ENCODE data around the gene C19orf47.

C19orf47 gene

GRCh38 chr19:40355975-40356680 is 7.9 kb upstream of the C19orf47 start:
- H2BK120ac ChIP-seq (ENCODE audit: low read depth, low read length) = no peak overlapping the region

GRCh38 chr19:40348961-40349507 is 837 bp upstream of the C19orf47 start:
- peak; percentile 44 for DNase-seq
- Histone ChIP-seq H3K9ac (ENCODE audit: low read length) (peak overlapping the region; percentile 85), H3K23ac (ENCODE audit: low read length) (no peak overlapping the region), H2AK5ac (ENCODE audit: low read length) (peak overlapping the region; percentile 88), H3K27ac (ENCODE audit: low read depth, low read length) (no peak overlapping the region), H3K56ac (ENCODE audit: low read length) (peak overlapping the region; percentile 88), H3K27me3 (ENCODE audit: insufficient read depth, low read length, poor library complexity) (no peaks in the 10 kb centered on the region), H3K4ac (ENCODE audit: low read depth, low read length) (no peak overlapping the region), H2BK5ac (ENCODE audit: low read length) (no peak overlapping the region), H3K18ac (ENCODE audit: low read length) (no peak overlapping the region), H3K36me3 (ENCODE audit: control insufficient read depth, insufficient read depth, low read length) (no peaks in the 10 kb centered on the region), H2BK15ac (replicated peaks; ENCODE audit: low read depth) (no peak overlapping the region), H3K79me1 (ENCODE audit: low read length) (peaks cover 8% of the 10 kb centered on the region), H2BK120ac (ENCODE audit: low read depth, low read length) (no peak overlapping the region), H4K8ac (ENCODE audit: low read depth, low read length) (no peak overlapping the region), H3K4me2 (ENCODE audit: low read length) (peak overlapping the region; percentile 85), H3K79me2 (ENCODE audit: control insufficient read depth, insufficient read depth, low read length) (peaks cover 3% of the 10 kb centered on the region), H3K4me3 (ENCODE audit: low read length) (peak overlapping the region; percentile 60), H3K4me1 (ENCODE audit: control insufficient read depth, low read depth, low read length) (peaks cover 3% of the 10 kb centered on the region), H4K5ac (ENCODE audit: low read length) (no peak overlapping the region)
- WGBS (ENCODE audit: extremely low coverage, insufficient coverage, low lambda C conversion rate) = no CpG with 5 or more reads among the region's 17 CpGs

More at GRCh38 chr19:40355975-40356680, 7.9 kb upstream of the C19orf47 start:
- no peak overlapping the region for H3K4me3 ChIP-seq (ENCODE audit: low read length)
- H4K5ac ChIP-seq (ENCODE audit: low read length) = no peak overlapping the region
- no peak overlapping the region for H3K18ac ChIP-seq (ENCODE audit: low read length)
- H3K4me2 ChIP-seq (ENCODE audit: low read length) = no peak overlapping the region
- H3K4me1 ChIP-seq (ENCODE audit: control insufficient read depth, low read depth, low read length) = no peaks in the 10 kb centered on the region
- no peaks in the 10 kb centered on the region for H3K27me3 ChIP-seq (ENCODE audit: insufficient read depth, low read length, poor library complexity)
- H3K36me3 ChIP-seq (ENCODE audit: control insufficient read depth, insufficient read depth, low read length) = no peaks in the 10 kb centered on the region
- DNase-seq = no peak
- H2BK5ac ChIP-seq (ENCODE audit: low read length) = no peak overlapping the region
- H3K9ac ChIP-seq (ENCODE audit: low read length) = no peak overlapping the region
- H3K27ac ChIP-seq (ENCODE audit: low read depth, low read length) = no peak overlapping the region
- H3K23ac ChIP-seq (ENCODE audit: low read length) = no peak overlapping the region
- H3K56ac ChIP-seq (ENCODE audit: low read length) = no peak overlapping the region
- no peaks in the 10 kb centered on the region for H3K79me1 ChIP-seq (ENCODE audit: low read length)
- no peak overlapping the region for H2BK15ac ChIP-seq (replicated peaks; ENCODE audit: low read depth)
- no peak overlapping the region for H2AK5ac ChIP-seq (ENCODE audit: low read length)
- no peaks in the 10 kb centered on the region for H3K79me2 ChIP-seq (ENCODE audit: control insufficient read depth, insufficient read depth, low read length)
- no CpG with 5 or more reads among the region's 9 CpGs for WGBS (ENCODE audit: extremely low coverage, insufficient coverage, low lambda C conversion rate)
- H4K8ac ChIP-seq (ENCODE audit: low read depth, low read length) = no peak overlapping the region
- no peak overlapping the region for H3K4ac ChIP-seq (ENCODE audit: low read depth, low read length)

- Histone ChIP-seq H3K4me3 (ENCODE audit: low read length) (no peak overlapping the region), H3K4me2 (ENCODE audit: low read length) (no peak overlapping the region), H3K27me3 (ENCODE audit: insufficient read depth, low read length, poor library complexity) (no peaks in the 10 kb centered on the region), H2BK120ac (ENCODE audit: low read depth, low read length) (no peak overlapping the region), H3K18ac (ENCODE audit: low read length) (no peak overlapping the region), H2BK5ac (ENCODE audit: low read length) (no peak overlapping the region), H3K36me3 (ENCODE audit: control insufficient read depth, insufficient read depth, low read length) (peaks cover 2% of the 10 kb centered on the region), H3K9ac (ENCODE audit: low read length) (no peak overlapping the region), H3K79me1 (ENCODE audit: low read length) (peaks cover 12% of the 10 kb centered on the region), H4K8ac (ENCODE audit: low read depth, low read length) (no peak overlapping the region), H3K56ac (ENCODE audit: low read length) (no peak overlapping the region), H3K4me1 (ENCODE audit: control insufficient read depth, low read depth, low read length) (peaks cover 3% of the 10 kb centered on the region), H3K79me2 (ENCODE audit: control insufficient read depth, insufficient read depth, low read length) (peaks cover 3% of the 10 kb centered on the region), H2BK15ac (replicated peaks; ENCODE audit: low read depth) (no peak overlapping the region), H3K23ac (ENCODE audit: low read length) (no peak overlapping the region), H3K4ac (ENCODE audit: low read depth, low read length) (no peak overlapping the region), H4K5ac (ENCODE audit: low read length) (no peak overlapping the region), H3K27ac (ENCODE audit: low read depth, low read length) (no peak overlapping the region), H2AK5ac (ENCODE audit: low read length) (no peak overlapping the region)
- DNase-seq = no peak
- WGBS (ENCODE audit: extremely low coverage, insufficient coverage, low lambda C conversion rate) = no CpG with 5 or more reads among the region's 7 CpGs
Observed at GRCh38 chr19:40344422-40344821, 3.8 kb downstream of the C19orf47 start.

GRCh38 chr19:40342644-40343311 is 5.4 kb downstream of the C19orf47 start:
- Histone ChIP-seq H2AK5ac (ENCODE audit: low read length) (no peak overlapping the region), H4K5ac (ENCODE audit: low read length) (no peak overlapping the region), H2BK5ac (ENCODE audit: low read length) (no peak overlapping the region), H3K23ac (ENCODE audit: low read length) (peak overlapping the region; percentile 57), H3K27ac (ENCODE audit: low read depth, low read length) (no peak overlapping the region), H3K27me3 (ENCODE audit: insufficient read depth, low read length, poor library complexity) (no peaks in the 10 kb centered on the region), H3K56ac (ENCODE audit: low read length) (no peak overlapping the region), H3K79me2 (ENCODE audit: control insufficient read depth, insufficient read depth, low read length) (no peaks in the 10 kb centered on the region), H3K4ac (ENCODE audit: low read depth, low read length) (no peak overlapping the region), H4K8ac (ENCODE audit: low read depth, low read length) (no peak overlapping the region), H3K79me1 (ENCODE audit: low read length) (peaks cover 7% of the 10 kb centered on the region), H3K4me2 (ENCODE audit: low read length) (no peak overlapping the region), H2BK120ac (ENCODE audit: low read depth, low read length) (no peak overlapping the region), H3K4me3 (ENCODE audit: low read length) (no peak overlapping the region), H3K4me1 (ENCODE audit: control insufficient read depth, low read depth, low read length) (no peaks in the 10 kb centered on the region), H3K36me3 (ENCODE audit: control insufficient read depth, insufficient read depth, low read length) (peaks cover 2% of the 10 kb centered on the region), H3K9ac (ENCODE audit: low read length) (no peak overlapping the region), H3K18ac (ENCODE audit: low read length) (no peak overlapping the region), H2BK15ac (replicated peaks; ENCODE audit: low read depth) (no peak overlapping the region)
- DNase-seq = no peak
- no CpG with 5 or more reads among the region's 11 CpGs for WGBS (ENCODE audit: extremely low coverage, insufficient coverage, low lambda C conversion rate)

- Histone ChIP-seq H2AK5ac (ENCODE audit: low read length) (no peak overlapping the region), H2BK120ac (ENCODE audit: low read depth, low read length) (no peak overlapping the region), H3K56ac (ENCODE audit: low read length) (no peak overlapping the region), H3K79me1 (ENCODE audit: low read length) (peaks cover 7% of the 10 kb centered on the region), H2BK5ac (ENCODE audit: low read length) (no peak overlapping the region), H3K4me1 (ENCODE audit: control insufficient read depth, low read depth, low read length) (no peaks in the 10 kb centered on the region), H3K18ac (ENCODE audit: low read length) (no peak overlapping the region), H3K23ac (ENCODE audit: low read length) (no peak overlapping the region), H2BK15ac (replicated peaks; ENCODE audit: low read depth) (no peak overlapping the region), H3K4me2 (ENCODE audit: low read length) (no peak overlapping the region), H4K5ac (ENCODE audit: low read length) (no peak overlapping the region), H3K36me3 (ENCODE audit: control insufficient read depth, insufficient read depth, low read length) (peaks cover 2% of the 10 kb centered on the region), H3K27me3 (ENCODE audit: insufficient read depth, low read length, poor library complexity) (no peaks in the 10 kb centered on the region), H3K9ac (ENCODE audit: low read length) (no peak overlapping the region), H3K79me2 (ENCODE audit: control insufficient read depth, insufficient read depth, low read length) (no peaks in the 10 kb centered on the region), H4K8ac (ENCODE audit: low read depth, low read length) (no peak overlapping the region), H3K27ac (ENCODE audit: low read depth, low read length) (no peak overlapping the region), H3K4me3 (ENCODE audit: low read length) (no peak overlapping the region), H3K4ac (ENCODE audit: low read depth, low read length) (no peak overlapping the region)
- no CpG with 5 or more reads among the region's 9 CpGs for WGBS (ENCODE audit: extremely low coverage, insufficient coverage, low lambda C conversion rate)
- DNase-seq = peak; percentile 20
Observed at GRCh38 chr19:40341601-40342482, 6.4 kb downstream of the C19orf47 start.

All from mesendoderm (in vitro differentiated cells).